Astrocyte (in vitro differentiated cells and primary cell): ENCODE data around the gene C8A. TPM values are rescaled to one million over a fixed set of nuclear protein-coding genes. Genes with fewer than 3 reads are reported as not detected.

Experiments
- DNase-seq: peaks from one replicate; pipeline ENCODE4 v3.0.0-alpha.2; 2010; ENCODE audit warnings: low read depth
- FAIRE-seq: peaks from 2 replicates; lab custom pipeline; 2011; peaks lifted over from hg19 to GRCh38; lab: Jason Lieb, UNC
- H2AFZ ChIP-seq: 2 replicates; pipeline ENCODE4 v1.6.0; 2012; ENCODE audit warnings: low read depth, low read length, inconsistent platforms
- H3K27ac ChIP-seq: 2 replicates; pipeline ENCODE4 v1.5.1; 2011; ENCODE audit warnings: low read depth, low read length, inconsistent platforms
- H3K27me3 ChIP-seq: 2 replicates; pipeline ENCODE4 v1.6.0; 2011; ENCODE audit warnings: low read length, inconsistent platforms; ENCODE audit not compliant: insufficient read depth
- H3K36me3 ChIP-seq: 2 replicates; pipeline ENCODE4 v1.5.1; 2011; ENCODE audit warnings: low read length, inconsistent platforms; ENCODE audit not compliant: insufficient read depth
- H3K4me1 ChIP-seq: 2 replicates; pipeline ENCODE4 v1.5.1; 2011; ENCODE audit warnings: low read length, inconsistent platforms; ENCODE audit not compliant: insufficient read depth
- H3K4me2 ChIP-seq: 2 replicates; pipeline ENCODE4 v1.6.0; 2012; ENCODE audit warnings: low read length, inconsistent platforms
- H3K4me3 ChIP-seq: 2 replicates; pipeline ENCODE4 v1.5.1; 2011; ENCODE audit warnings: low read depth, mild to moderate bottlenecking, low read length, inconsistent platforms; ENCODE audit not compliant: insufficient read depth
- H3K79me2 ChIP-seq: 2 replicates; pipeline ENCODE4 v1.6.0; 2012; ENCODE audit warnings: mild to moderate bottlenecking, low read length, inconsistent platforms; ENCODE audit not compliant: insufficient read depth
- H3K9ac ChIP-seq: 2 replicates; pipeline ENCODE4 v1.6.0; 2012; ENCODE audit warnings: mild to moderate bottlenecking, low read length, inconsistent platforms
- H3K9me3 ChIP-seq: 2 replicates; pipeline ENCODE4 v1.5.1; 2012; ENCODE audit warnings: low read depth, mild to moderate bottlenecking, low read length, inconsistent platforms; ENCODE audit not compliant: insufficient read depth
- H4K20me1 ChIP-seq: 2 replicates; pipeline ENCODE4 v1.6.0; 2012; ENCODE audit warnings: low read length, inconsistent platforms; ENCODE audit not compliant: insufficient read depth
- H3K27ac Mint-ChIP-seq: one replicate; pipeline ENCODE4 v1.8.0; 2021; ENCODE audit warnings: mild to moderate bottlenecking, mixed read lengths; ENCODE audit not compliant: unreplicated experiment
- H3K27me3 Mint-ChIP-seq: one replicate; pipeline ENCODE4 v1.8.0; 2021; ENCODE audit warnings: low read depth, mixed read lengths; ENCODE audit not compliant: unreplicated experiment
- H3K36me3 Mint-ChIP-seq: one replicate; pipeline ENCODE4 v1.8.0; 2021; ENCODE audit warnings: low read depth, mixed read lengths; ENCODE audit not compliant: unreplicated experiment
- H3K4me1 Mint-ChIP-seq: one replicate; pipeline ENCODE4 v1.8.0; 2021; ENCODE audit warnings: low read depth, mixed read lengths; ENCODE audit not compliant: unreplicated experiment
- H3K4me3 Mint-ChIP-seq: one replicate; pipeline ENCODE4 v1.8.0; 2021; ENCODE audit warnings: mild to moderate bottlenecking, moderate library complexity, mixed read lengths; ENCODE audit not compliant: unreplicated experiment
- H3K9me3 Mint-ChIP-seq: one replicate; pipeline ENCODE4 v1.8.0; 2021; ENCODE audit warnings: mild to moderate bottlenecking, mixed read lengths; ENCODE audit not compliant: unreplicated experiment
- CTCF ChIP-seq: IDR thresholded peaks from 2 replicates; pipeline ENCODE4 v1.5.1; 2011; ENCODE audit warnings: low read depth, mild to moderate bottlenecking, inconsistent platforms, low read length, moderate library complexity; ENCODE audit not compliant: insufficient read depth
- EZH2 ChIP-seq: IDR thresholded peaks from 2 replicates; pipeline ENCODE4 v1.6.1; 2012; ENCODE audit warnings: mild to moderate bottlenecking, low read length, inconsistent platforms; ENCODE audit not compliant: insufficient read depth
- total RNA-seq: library from RNA; stranded (reverse); gene quantifications from 2 replicates; pipeline ENCODE4 v1.2.1, GENCODE V29; 2021

C8A gene
- total RNA-seq, 1 donor from 2014 or later: not detected

GRCh38 chr1:56863265-56863992, 8.8 kb downstream of the C8A start:
- H3K9me3 ChIP-seq: no peaks in the 10 kb centered on the region
- no peak overlapping the region for H2AFZ ChIP-seq
- Mint-ChIP-seq H3K4me3 (no peak overlapping the region), H3K36me3 (no peaks in the 10 kb centered on the region), H3K27me3 (peaks cover 3% of the 10 kb centered on the region), H3K9me3 (peaks cover 4% of the 10 kb centered on the region), H3K4me1 (peaks cover 13% of the 10 kb centered on the region), H3K27ac (no peak overlapping the region)
- no peaks in the 10 kb centered on the region for H3K4me1 ChIP-seq
- H3K27ac ChIP-seq: no peak overlapping the region
- FAIRE-seq (no peak), DNase-seq (no peak)
- H3K27me3 ChIP-seq: no peaks in the 10 kb centered on the region
- H3K4me2 ChIP-seq: no peak overlapping the region
- TF ChIP-seq CTCF (no peak), EZH2 (no peak)
- no peaks in the 10 kb centered on the region for H3K79me2 ChIP-seq
- no peaks in the 10 kb centered on the region for H4K20me1 ChIP-seq
- H3K36me3 ChIP-seq: no peaks in the 10 kb centered on the region
- no peak overlapping the region for H3K9ac ChIP-seq
- H3K4me3 ChIP-seq: no peak overlapping the region

- Mint-ChIP-seq H3K27me3 (peaks cover 3% of the 10 kb centered on the region), H3K27ac (no peak overlapping the region), H3K9me3 (peaks cover 4% of the 10 kb centered on the region), H3K4me3 (no peak overlapping the region), H3K4me1 (peaks cover 13% of the 10 kb centered on the region), H3K36me3 (no peaks in the 10 kb centered on the region)
- Histone ChIP-seq H3K79me2 (no peaks in the 10 kb centered on the region), H3K27ac (no peak overlapping the region), H4K20me1 (no peaks in the 10 kb centered on the region), H3K36me3 (no peaks in the 10 kb centered on the region), H3K27me3 (no peaks in the 10 kb centered on the region), H3K4me1 (no peaks in the 10 kb centered on the region), H3K9me3 (no peaks in the 10 kb centered on the region), H3K4me3 (no peak overlapping the region), H3K4me2 (no peak overlapping the region), H3K9ac (no peak overlapping the region), H2AFZ (no peak overlapping the region)
- FAIRE-seq: no peak
- TF ChIP-seq CTCF (no peak), EZH2 (no peak)
- DNase-seq: no peak
Observed at GRCh38 chr1:56864430-56864829, 9.8 kb downstream of the C8A start.

DNA sequence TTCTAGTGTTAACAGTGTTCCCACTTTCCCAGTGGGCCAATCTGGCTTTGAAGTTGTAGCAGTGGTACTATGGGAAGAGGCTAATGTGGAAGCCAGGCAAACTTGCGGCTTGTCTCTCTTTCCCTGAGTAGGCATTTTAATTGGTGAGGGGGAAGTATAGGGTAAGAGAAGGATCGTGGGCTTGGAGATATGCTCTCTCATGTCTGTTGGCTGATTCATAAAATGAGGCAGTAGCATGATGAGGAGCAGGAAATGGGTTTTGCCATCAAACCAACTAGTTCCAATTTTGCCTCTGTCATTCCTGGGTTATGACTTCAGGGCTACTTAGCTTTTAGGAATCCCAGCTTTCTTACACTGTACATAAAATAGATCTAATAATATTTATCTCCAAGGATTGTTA, 12.1 kb downstream of the C8A start:
- peaks cover 13% of the 10 kb centered on the region for H3K4me1 Mint-ChIP-seq
- peak overlapping the region; percentile 26 for H3K27ac ChIP-seq
- no peak overlapping the region for H3K9ac ChIP-seq
- no peaks in the 10 kb centered on the region for H3K36me3 Mint-ChIP-seq
- no peaks in the 10 kb centered on the region for H3K4me1 ChIP-seq
- peak overlapping the region; percentile 56 for H3K4me2 ChIP-seq
- H4K20me1 ChIP-seq: no peaks in the 10 kb centered on the region
- H3K27ac Mint-ChIP-seq: peak overlapping the region; percentile 77
- H2AFZ ChIP-seq: peak overlapping the region; percentile 62
- DNase-seq (peak; percentile 66), FAIRE-seq (peak; percentile 91)
- H3K27me3 ChIP-seq: no peaks in the 10 kb centered on the region
- H3K9me3 ChIP-seq: no peaks in the 10 kb centered on the region
- H3K36me3 ChIP-seq: no peaks in the 10 kb centered on the region
- no peaks in the 10 kb centered on the region for H3K79me2 ChIP-seq
- peak overlapping the region; percentile 7 for H3K4me3 ChIP-seq
- no peak for TF ChIP-seq CTCF
- TF ChIP-seq EZH2: no peak
- peaks cover 2% of the 10 kb centered on the region for H3K27me3 Mint-ChIP-seq
- H3K9me3 Mint-ChIP-seq: no peaks in the 10 kb centered on the region
- H3K4me3 Mint-ChIP-seq: no peak overlapping the region
